IPS-20b (cell line): ENCODE data around the gene TUBB6.

Experiments used
- H3K27ac ChIP-seq: one replicate; pipeline ENCODE4 v1.5.1; 2013; ENCODE audit warnings: low read length
- H3K27me3 ChIP-seq: 2 replicates; pipeline ENCODE4 v1.6.1; 2013; ENCODE audit warnings: mild to moderate bottlenecking, low read length, inconsistent platforms; ENCODE audit not compliant: insufficient read depth
- H3K36me3 ChIP-seq: 2 replicates; pipeline ENCODE4 v1.6.1; 2013; ENCODE audit warnings: low read depth, mild to moderate bottlenecking, inconsistent platforms, low read length, moderate library complexity; ENCODE audit not compliant: insufficient read depth
- H3K4me1 ChIP-seq: 2 replicates; pipeline ENCODE4 v1.6.1; 2013; ENCODE audit warnings: mild to moderate bottlenecking, control low read depth, inconsistent platforms, low read length, moderate library complexity; ENCODE audit not compliant: insufficient read depth
- H3K4me3 ChIP-seq: 2 replicates; pipeline ENCODE4 v1.5.1; 2013; ENCODE audit warnings: mild to moderate bottlenecking, low read length, inconsistent platforms
- H3K9ac ChIP-seq: 2 replicates; pipeline ENCODE4 v1.6.1; 2013; ENCODE audit warnings: low read depth, mild to moderate bottlenecking, inconsistent platforms, low read length, moderate library complexity
- H3K9me3 ChIP-seq: 2 replicates; pipeline ENCODE4 v1.6.1; 2013; ENCODE audit warnings: mild to moderate bottlenecking, low read depth, low read length, inconsistent platforms; ENCODE audit not compliant: insufficient read depth

Gene TUBB6

GRCh38 chr18:12279781-12280531 is 28.1 kb upstream of the TUBB6 start:
- H3K27ac ChIP-seq, result peak overlapping the region; percentile 1
- H3K4me3 ChIP-seq, result no peak overlapping the region
- no peaks in the 10 kb centered on the region for H3K9me3 ChIP-seq
- peaks cover 9% of the 10 kb centered on the region; the same call in 1 of the 2 replicates for H3K27me3 ChIP-seq
- H3K9ac ChIP-seq, result peak overlapping the region; percentile 68; the same call in 1 of the 2 replicates
- H3K36me3 ChIP-seq, result no peaks in the 10 kb centered on the region
- H3K4me1 ChIP-seq, result peaks cover 7% of the 10 kb centered on the region; the same call in 1 of the 2 replicates

- Histone ChIP-seq H3K9ac (no peak overlapping the region), H3K27me3 (peaks cover 19% of the 10 kb centered on the region), H3K27ac (no peak overlapping the region), H3K9me3 (no peaks in the 10 kb centered on the region), H3K36me3 (no peaks in the 10 kb centered on the region), H3K4me1 (peaks cover 7% of the 10 kb centered on the region; the same call in 1 of the 2 replicates), H3K4me3 (no peak overlapping the region)
Observed at GRCh38 chr18:12281861-12282260, 26.2 kb upstream of the TUBB6 start.

- H3K9me3 ChIP-seq, result no peaks in the 10 kb centered on the region
- H3K9ac ChIP-seq, result no peak overlapping the region
- H3K4me1 ChIP-seq, result peaks cover 7% of the 10 kb centered on the region; the same call in 1 of the 2 replicates
- peaks cover 26% of the 10 kb centered on the region for H3K27me3 ChIP-seq
- no peak overlapping the region for H3K27ac ChIP-seq
- H3K36me3 ChIP-seq, result no peaks in the 10 kb centered on the region
- no peak overlapping the region for H3K4me3 ChIP-seq
Observed at GRCh38 chr18:12282442-12283039, 25.5 kb upstream of the TUBB6 start.

- Histone ChIP-seq H3K27me3 (peaks cover 33% of the 10 kb centered on the region), H3K36me3 (no peaks in the 10 kb centered on the region), H3K4me1 (peaks cover 7% of the 10 kb centered on the region; the same call in 1 of the 2 replicates), H3K4me3 (no peak overlapping the region), H3K27ac (no peak overlapping the region), H3K9me3 (no peaks in the 10 kb centered on the region), H3K9ac (no peak overlapping the region)
Observed at GRCh38 chr18:12283256-12283655, 24.8 kb upstream of the TUBB6 start.

- Histone ChIP-seq H3K36me3 (no peaks in the 10 kb centered on the region), H3K27me3 (peaks cover 38% of the 10 kb centered on the region), H3K9ac (no peak overlapping the region), H3K27ac (no peak overlapping the region), H3K9me3 (no peaks in the 10 kb centered on the region), H3K4me1 (peaks cover 7% of the 10 kb centered on the region; the same call in 1 of the 2 replicates), H3K4me3 (no peak overlapping the region)
Observed at GRCh38 chr18:12283666-12284065, 24.4 kb upstream of the TUBB6 start.

GRCh38 chr18:12287131-12287681 is 20.8 kb upstream of the TUBB6 start:
- no peak overlapping the region for H3K27ac ChIP-seq
- peaks cover 5% of the 10 kb centered on the region; the same call in 1 of the 2 replicates for H3K4me1 ChIP-seq
- peak overlapping the region; percentile 13; the same call in 1 of the 2 replicates for H3K9ac ChIP-seq
- peak overlapping the region; percentile 78 for H3K4me3 ChIP-seq
- no peaks in the 10 kb centered on the region for H3K36me3 ChIP-seq
- H3K27me3 ChIP-seq, result peaks cover 39% of the 10 kb centered on the region
- H3K9me3 ChIP-seq, result no peaks in the 10 kb centered on the region

- Histone ChIP-seq H3K4me3 (peak overlapping the region; percentile 78), H3K36me3 (no peaks in the 10 kb centered on the region), H3K27ac (no peak overlapping the region), H3K27me3 (peaks cover 39% of the 10 kb centered on the region), H3K4me1 (peaks cover 5% of the 10 kb centered on the region; the same call in 1 of the 2 replicates), H3K9me3 (no peaks in the 10 kb centered on the region), H3K9ac (peak overlapping the region; percentile 13; the same call in 1 of the 2 replicates)
Observed at GRCh38 chr18:12287684-12288402, 20.2 kb upstream of the TUBB6 start.

GRCh38 chr18:12288403-12288755 is 19.7 kb upstream of the TUBB6 start:
- Histone ChIP-seq H3K4me1 (peaks cover 5% of the 10 kb centered on the region; the same call in 1 of the 2 replicates), H3K36me3 (no peaks in the 10 kb centered on the region), H3K9me3 (no peaks in the 10 kb centered on the region), H3K9ac (peak overlapping the region; percentile 13; the same call in 1 of the 2 replicates), H3K27ac (no peak overlapping the region), H3K27me3 (peaks cover 39% of the 10 kb centered on the region), H3K4me3 (peak overlapping the region; percentile 78)

- Histone ChIP-seq H3K9me3 (no peaks in the 10 kb centered on the region), H3K36me3 (no peaks in the 10 kb centered on the region), H3K27me3 (peaks cover 39% of the 10 kb centered on the region), H3K9ac (no peak overlapping the region), H3K4me3 (no peak overlapping the region), H3K27ac (no peak overlapping the region), H3K4me1 (peaks cover 5% of the 10 kb centered on the region; the same call in 1 of the 2 replicates)
Observed at GRCh38 chr18:12290086-12290485, 18.0 kb upstream of the TUBB6 start.

- Histone ChIP-seq H3K9me3 (no peaks in the 10 kb centered on the region), H3K27ac (no peak overlapping the region), H3K36me3 (no peaks in the 10 kb centered on the region), H3K9ac (no peak overlapping the region), H3K4me3 (no peak overlapping the region), H3K4me1 (peaks cover 5% of the 10 kb centered on the region; the same call in 1 of the 2 replicates), H3K27me3 (peaks cover 36% of the 10 kb centered on the region)
Observed at GRCh38 chr18:12291161-12291560, 16.9 kb upstream of the TUBB6 start.

GRCh38 chr18:12291690-12292089 is 16.4 kb upstream of the TUBB6 start:
- no peak overlapping the region for H3K4me3 ChIP-seq
- peaks cover 31% of the 10 kb centered on the region for H3K27me3 ChIP-seq
- H3K9ac ChIP-seq, result no peak overlapping the region
- H3K9me3 ChIP-seq, result no peaks in the 10 kb centered on the region
- no peaks in the 10 kb centered on the region for H3K36me3 ChIP-seq
- H3K27ac ChIP-seq, result no peak overlapping the region
- H3K4me1 ChIP-seq, result peaks cover 5% of the 10 kb centered on the region; the same call in 1 of the 2 replicates
